SU-DHL-6 (cell line): ENCODE measurements around the gene NOD2.

Source experiments
- CTCF ChIP-seq: fragments of 200-600 bp; sonication (generic); IDR thresholded peaks from one replicate; pipeline ENCODE4 v1.5.1; 2017; ENCODE audit warnings: antibody characterized with exemption, mild to moderate bottlenecking, low read length, moderate library complexity; ENCODE audit not compliant: insufficient read depth, poor library complexity, severe bottlenecking
- EZH2phosphoT487 ChIP-seq: fragments of 200-600 bp; sonication (generic), shearing (Covaris generic); conservative IDR thresholded peaks from 2 replicates; pipeline ENCODE4 v1.6.1; 2018; ENCODE audit warnings: mild to moderate bottlenecking, antibody characterized with exemption, low read length, moderate library complexity, mixed read lengths

- TF ChIP-seq CTCF (no peak), EZH2phosphoT487 (no peak)
These were observed 49.2 kb upstream of the NOD2 start for GRCh38 chr16:50644245-50644644.
